LNCAP (cell line): ENCODE data around the gene SDK1.

Source experiments
- TF ChIP-seq, protein P1 (sequence below): fragments of 450-650 bp; IDR thresholded peaks from 2 replicates; pipeline ENCODE4 v1.5.1; 2017; ENCODE audit warnings: mild to moderate bottlenecking

SDK1 gene

GRCh38 chr7:4247106-4247876 is 946.2 kb downstream of the SDK1 start:
- TF ChIP-seq, protein P1, sequence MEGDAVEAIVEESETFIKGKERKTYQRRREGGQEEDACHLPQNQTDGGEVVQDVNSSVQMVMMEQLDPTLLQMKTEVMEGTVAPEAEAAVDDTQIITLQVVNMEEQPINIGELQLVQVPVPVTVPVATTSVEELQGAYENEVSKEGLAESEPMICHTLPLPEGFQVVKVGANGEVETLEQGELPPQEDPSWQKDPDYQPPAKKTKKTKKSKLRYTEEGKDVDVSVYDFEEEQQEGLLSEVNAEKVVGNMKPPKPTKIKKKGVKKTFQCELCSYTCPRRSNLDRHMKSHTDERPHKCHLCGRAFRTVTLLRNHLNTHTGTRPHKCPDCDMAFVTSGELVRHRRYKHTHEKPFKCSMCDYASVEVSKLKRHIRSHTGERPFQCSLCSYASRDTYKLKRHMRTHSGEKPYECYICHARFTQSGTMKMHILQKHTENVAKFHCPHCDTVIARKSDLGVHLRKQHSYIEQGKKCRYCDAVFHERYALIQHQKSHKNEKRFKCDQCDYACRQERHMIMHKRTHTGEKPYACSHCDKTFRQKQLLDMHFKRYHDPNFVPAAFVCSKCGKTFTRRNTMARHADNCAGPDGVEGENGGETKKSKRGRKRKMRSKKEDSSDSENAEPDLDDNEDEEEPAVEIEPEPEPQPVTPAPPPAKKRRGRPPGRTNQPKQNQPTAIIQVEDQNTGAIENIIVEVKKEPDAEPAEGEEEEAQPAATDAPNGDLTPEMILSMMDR = no peak

- TF ChIP-seq, protein P1 = no peak
Measured at GRCh38 chr7:4248295-4248694, 947.2 kb downstream of the SDK1 start.

GRCh38 chr7:4249241-4249640 is 948.2 kb downstream of the SDK1 start:
- TF ChIP-seq, protein P1 = no peak

DNA sequence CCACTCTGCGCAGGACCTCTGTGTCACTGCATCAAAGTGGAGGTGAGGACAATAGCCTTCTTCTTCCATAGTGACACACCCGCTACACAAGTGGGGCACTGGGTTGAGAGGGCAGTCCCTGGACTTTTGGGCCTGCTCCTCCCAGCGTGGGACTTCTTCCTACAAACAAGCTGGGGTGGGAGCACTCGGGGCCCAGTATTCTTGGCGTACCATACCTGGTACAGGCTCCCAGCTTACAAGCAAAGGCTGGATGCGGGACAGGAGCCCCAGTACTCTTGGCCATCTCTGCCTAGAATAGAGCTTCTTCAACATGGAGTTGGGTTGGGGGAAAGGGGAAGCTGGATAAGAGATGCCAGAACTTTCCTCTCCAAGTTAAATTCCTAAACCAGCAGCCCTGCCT is 954.3 kb downstream of the SDK1 start:
- TF ChIP-seq, protein P1 = no peak

DNA sequence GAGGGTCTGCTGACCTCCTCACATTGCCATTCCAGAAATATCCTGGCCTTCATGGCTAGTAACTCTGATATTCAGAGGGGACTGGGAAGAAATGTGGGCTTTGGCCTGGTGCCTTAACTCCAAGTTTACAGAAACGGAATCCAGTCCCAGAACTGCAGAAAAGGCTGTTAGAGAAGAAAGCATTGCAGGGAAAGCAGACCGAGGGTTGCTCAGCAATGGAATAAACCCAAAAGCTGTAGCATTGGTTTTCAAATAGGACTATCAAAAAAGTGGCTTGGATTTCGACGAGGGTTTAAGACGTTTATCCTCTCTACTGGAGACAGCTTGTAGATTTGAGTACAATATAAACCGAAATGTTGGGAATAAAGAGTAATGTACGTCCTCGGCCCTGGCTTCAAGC is 955.2 kb downstream of the SDK1 start:
- TF ChIP-seq, protein P1 = no peak

DNA sequence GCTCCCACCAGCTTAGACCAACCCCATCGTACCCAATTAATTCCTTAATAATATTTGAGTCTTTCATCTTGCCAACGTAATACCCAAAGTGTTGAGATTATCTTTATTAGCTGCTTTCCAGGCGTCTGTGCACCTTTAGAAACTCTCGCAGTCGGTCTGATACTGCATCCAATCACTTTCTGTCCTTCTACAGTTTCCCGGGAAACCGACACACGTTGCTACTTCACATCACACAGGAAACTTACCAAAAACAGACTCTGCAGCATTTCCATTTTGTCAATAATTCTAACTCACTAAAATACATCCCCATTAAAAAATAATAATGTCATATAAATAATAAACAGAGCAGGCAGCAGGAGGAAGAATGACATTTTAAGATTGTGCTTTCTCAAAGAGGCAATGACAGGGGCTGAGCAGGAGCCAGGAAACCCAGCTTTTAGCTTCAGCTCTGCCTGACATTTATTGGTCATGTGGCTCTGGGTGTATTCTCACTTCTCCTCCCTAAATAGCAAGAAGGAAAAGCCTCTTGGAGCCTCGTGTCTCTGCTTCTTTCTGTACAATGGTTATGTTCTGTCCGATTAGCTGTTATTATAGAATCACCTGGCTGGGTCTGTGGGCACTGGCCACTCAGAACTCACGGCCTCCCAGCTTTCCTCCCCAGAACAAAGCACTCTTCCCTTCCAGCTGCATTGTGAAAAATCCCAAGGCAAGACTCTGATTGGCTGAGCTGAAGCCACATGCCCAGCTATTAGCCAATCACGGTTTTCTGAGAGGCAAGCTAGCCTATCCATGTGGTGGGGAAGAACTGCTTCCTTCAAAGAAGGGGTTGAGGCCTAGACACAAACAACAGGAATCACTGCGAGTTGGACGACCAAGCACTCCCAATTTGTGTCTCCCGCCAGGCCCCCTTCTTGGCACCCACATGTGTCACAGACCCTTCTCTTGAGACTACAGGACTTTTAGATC is 956.4 kb downstream of the SDK1 start:
- TF ChIP-seq, protein P1 = no peak

- TF ChIP-seq, protein P1 = no peak
Measured at GRCh38 chr7:4260867-4261600, 960.0 kb downstream of the SDK1 start.
